ENCODE measurements around the gene OR1B1.
"Not testable (repeated sequence)": the region's sequence is repeated elsewhere in the genome, so short reads cannot be mapped to it uniquely, and the experiment has no call there.

The OR1B1 gene

DNA sequence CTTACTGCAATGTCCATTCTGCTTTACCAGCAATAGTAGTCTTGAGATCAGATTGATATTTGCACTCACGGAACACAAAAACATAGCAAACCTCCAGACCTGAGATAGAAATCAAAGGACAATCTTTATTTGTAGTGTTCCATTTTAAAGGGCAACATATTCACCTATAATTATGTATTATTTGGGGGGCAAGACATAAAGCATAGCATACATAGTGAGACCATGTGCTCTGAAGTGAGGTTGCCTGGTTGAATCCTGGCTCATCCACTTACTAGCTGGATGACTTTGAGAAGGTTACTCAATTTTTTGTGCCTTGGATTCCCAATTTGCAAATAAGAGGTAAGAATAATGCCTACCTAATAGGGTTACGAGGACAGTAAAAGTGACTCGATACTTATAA is at the start of gene OR1B1:
TSS of gene OR1B1 (minus strand) at position 101 of the 400 bp plus-strand sequence.
- no peak for DNase-seq

DNA sequence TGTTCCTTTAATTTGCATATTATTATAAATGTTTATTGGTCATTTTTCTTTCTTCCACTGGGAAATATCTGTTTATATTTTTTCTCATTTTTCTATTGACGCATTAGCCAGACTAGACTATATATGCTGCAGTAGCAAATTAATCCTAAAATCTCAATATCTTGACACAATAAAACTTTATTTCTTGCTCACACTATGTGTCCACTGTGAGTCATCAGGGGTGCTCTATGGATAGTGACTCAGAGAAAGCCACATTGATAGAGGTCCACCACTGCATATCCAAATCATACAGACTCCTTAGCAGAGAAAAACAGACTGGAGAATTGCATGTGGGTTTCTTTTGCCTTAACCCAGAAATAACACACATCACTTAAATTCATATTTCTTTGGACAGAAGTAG is 38.3 kb upstream of the OR1B1 start:
- DNase-seq = no peak

DNA sequence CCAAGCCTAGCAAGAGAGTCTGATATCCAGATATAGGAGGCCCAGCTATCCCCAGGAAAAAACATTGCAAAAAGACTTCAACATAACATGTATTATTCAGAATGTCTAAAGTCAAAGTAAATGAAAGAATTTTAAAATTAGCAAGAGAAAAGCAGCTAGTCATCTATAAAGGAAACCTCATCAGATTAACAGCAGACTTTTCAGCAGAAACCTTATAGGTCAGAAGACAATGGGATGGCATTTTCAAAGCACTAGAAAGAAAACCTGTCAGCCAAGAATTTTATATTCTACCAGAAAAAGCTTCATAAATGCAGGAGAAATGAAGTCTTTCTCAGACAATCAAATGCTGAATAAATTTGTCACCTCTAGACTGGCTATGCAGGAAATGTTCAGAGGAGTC is 27.4 kb upstream of the OR1B1 start:
- DNase-seq = no peak

DNA sequence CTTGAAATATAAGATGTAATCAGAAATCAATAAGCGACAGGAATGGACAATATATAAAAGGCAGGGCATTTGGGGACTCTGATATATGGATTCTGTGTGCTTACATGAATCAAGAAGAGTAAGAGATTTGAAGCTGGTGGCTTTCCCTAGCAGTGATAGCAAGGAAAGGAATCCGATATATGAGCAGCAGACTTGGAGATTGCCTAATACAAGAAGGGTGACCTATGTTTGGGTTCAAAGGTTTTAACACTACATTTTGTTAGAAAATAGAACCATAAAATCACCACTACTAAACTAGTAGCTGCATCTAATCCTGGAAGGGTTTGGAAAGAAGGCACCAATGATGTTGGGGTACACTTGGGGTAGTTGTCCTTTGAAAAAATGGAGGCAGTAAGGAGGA is 15.1 kb upstream of the OR1B1 start:
- no peak for DNase-seq

DNA sequence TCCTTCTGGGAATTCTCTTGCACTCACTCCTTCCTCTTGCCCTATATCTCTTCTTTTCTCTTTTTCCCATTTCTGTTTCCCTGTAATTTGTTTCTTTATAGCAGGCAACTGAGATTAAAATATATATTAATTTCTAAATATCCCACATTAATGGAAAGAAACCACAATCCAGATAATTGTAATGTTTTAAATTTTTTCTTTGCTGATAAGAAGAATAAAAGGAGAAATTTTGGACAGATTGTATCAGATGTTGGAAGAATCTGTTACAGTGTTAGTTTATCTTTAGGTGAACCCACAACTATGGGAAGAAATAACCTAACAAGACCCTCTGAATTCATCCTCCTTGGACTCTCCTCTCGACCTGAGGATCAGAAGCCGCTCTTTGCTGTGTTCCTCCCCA is 4.0 kb upstream of the OR1B1 start, which contains the start of gene OR1L1:
TSS of gene OR1L1 (plus strand) at position 301 of the 400 bp plus-strand sequence. CDS start at position 301, 0 bp downstream.
- DNase-seq = no peak

DNA sequence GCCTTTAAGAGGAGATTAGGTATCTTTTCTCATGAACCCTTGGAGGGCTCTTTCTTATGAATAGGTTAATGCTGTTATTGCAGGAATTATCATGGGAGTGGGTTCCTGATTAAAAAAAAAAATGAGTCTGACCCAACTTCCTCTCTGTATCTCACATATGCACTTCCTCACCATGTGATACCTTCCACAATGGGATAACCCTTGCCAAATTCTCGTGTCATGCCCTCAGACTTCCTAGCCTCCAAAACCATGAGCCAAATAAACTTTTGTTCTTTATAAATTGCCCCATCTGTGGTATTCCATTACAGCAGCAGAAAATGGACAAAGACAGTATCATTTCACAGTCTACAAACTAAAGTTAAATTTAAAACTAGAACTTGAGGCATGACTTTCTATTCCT is 1.0 kb downstream of the OR1B1 start:
- no peak for DNase-seq

DNA sequence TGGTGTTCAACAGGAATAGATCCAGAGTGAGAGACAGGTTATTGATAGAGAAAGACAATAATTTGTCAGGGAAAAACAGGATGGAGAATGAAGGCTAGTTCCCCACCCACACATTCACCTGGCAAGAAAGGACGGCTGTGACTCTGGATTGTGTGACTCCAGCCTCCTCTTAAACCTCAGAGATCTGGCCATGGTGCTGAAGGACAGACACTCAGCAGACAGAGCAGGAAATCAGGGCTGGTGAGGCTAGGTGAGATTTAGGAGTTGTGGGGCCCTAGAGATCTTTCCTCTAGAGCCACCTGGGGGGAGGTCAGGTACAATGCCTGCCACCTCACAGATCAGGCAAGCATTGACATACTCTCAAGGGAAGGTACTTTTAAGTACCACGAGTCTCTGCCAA is 15.2 kb downstream of the OR1B1 start:
- no peak for DNase-seq

DNA sequence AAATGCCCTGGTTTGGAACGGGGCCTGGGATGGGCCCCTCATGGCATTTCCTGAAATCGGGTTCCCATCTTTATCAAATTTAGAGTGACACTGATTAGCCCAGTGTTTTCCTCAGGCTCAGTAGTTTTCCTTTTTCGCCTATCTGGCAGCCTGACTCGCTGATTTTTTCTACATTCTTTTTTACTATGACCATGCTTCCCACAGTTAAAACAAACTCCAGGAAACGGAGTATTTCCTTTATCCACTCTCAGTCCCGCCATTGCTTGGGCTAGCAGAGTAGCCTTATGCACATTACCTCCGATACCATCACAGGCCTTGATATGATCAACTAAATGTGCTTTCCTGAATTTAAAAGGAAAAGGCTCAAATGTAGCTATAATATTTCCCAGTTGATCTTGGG is 37.4 kb downstream of the OR1B1 start:
- no peak for DNase-seq

DNA sequence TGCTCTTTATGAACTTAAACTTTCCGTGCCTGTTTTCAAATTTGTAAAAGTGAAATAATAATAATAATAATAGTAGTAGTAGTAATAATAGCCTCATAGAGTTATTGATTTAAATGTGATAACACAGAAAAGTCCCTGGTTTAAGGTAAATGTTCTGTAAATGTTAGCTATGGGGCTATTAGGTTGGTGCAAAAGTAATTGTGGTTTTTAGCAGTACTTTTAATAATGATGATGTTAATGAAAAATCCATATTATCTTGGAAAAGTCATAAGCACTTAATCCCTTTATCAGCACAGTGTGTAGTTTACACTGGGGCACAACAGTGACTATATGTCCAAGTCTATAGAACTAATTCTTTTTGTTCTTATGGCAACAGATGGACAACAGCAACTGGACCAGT is 43.1 kb downstream of the OR1B1 start, which contains the start of gene OR1Q1:
TSS of gene OR1Q1 (plus strand) at position 377 of the 400 bp plus-strand sequence. CDS start at position 377, 0 bp downstream.
- no peak for DNase-seq

DNA sequence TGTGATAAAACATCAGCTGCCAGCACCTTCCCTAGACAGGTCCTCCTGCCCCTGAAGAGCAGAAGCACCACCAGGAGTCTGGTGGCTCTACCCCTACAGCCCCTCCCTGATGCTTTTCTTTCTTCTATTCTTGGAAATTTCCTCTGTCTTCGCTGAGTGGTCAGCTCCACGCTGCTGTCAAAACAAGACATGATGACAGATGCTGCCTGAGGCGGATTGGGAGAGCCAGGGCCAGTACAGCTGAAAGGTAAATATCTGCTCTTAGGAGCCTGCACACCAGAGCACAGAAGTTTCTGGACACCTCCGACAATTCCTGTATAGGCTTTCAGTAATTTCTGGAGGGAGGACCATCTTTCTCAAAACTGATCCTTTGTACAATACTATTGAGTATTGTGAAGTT is 47.6 kb downstream of the OR1B1 start:
- DNase-seq = no peak

DNA sequence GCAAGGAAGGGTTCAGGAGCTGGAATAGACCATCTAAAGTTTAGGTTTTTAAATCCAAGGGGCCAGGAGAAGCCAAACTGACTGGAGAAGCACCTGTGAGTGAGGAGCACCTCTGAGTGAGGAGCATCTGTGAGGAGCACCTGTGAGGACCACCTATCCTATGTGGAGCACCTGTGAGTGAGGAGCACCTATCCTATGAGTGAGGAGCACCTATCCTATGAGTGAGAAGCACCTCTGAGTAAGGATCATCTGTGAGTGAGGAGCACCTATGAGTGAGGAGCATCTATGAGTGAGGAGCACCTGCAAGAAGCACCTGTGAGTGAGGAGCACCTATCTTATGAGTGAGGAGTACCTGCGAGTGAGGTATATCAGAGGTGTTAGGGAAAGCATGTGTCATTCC is 50.8 kb downstream of the OR1B1 start:
- no peak for DNase-seq

DNA sequence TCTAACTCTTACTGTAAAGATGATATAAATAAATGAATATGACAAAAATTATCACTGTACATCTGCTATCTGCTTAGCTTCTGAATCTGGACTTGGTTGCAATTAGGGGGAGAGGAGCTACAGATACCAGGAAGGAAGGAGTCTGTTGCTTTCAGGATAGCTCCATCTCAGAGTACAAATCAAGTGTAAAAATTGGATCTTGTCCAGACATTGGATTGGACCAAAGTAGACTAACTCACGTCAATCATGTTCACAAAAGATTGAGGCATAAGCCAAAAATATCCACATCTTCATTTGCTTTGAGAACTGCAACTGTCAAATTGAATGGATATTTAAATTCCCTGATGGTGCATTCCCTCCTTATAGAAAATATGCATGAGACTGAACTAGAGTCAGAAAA is 51.7 kb downstream of the OR1B1 start:
- no peak for DNase-seq

DNA sequence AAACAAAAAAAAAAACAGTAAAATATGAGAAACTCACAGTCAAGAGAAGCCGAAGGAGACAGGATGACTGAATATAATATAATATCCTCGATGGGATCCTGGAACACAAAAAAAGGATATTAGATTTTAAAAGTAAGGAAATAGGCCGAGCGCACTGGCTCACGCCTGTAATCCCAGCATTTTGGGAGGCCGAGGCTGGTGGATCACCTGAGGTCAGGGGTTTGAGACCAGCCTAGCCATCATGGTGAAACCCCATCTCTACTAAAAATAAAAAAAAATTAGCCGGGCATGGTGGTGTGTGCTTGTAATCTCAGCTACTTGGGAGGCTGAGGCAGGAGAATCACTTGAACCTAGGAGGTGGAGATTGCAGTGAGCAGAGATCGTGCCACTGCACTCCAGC is 74.1 kb downstream of the OR1B1 start, which contains the start of gene OR1L8:
TSS of gene OR1L8 (minus strand) at position 101 of the 400 bp plus-strand sequence. CDS start 14,907 bp downstream, outside the sequence.
- DNase-seq = not testable (repeated sequence)

DNA sequence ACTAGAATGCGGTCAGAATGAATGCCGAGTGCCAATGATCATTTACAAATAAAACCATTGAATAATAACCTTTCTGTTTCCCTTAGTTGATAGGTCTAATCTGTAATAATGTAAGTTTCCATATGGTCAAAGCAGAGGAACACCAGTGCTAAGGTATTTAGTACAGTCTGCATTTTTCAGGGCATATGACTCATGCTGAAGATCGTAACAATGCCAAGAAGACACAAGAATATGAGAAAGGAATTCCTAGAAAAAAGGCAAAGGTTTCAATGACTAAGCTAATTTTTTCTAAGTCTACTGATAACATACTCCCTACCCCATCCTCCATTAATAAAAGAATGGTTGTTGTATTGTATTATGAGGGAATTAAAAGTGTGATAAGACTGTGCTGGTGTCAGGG is 77.1 kb downstream of the OR1B1 start:
- DNase-seq = no peak

DNA sequence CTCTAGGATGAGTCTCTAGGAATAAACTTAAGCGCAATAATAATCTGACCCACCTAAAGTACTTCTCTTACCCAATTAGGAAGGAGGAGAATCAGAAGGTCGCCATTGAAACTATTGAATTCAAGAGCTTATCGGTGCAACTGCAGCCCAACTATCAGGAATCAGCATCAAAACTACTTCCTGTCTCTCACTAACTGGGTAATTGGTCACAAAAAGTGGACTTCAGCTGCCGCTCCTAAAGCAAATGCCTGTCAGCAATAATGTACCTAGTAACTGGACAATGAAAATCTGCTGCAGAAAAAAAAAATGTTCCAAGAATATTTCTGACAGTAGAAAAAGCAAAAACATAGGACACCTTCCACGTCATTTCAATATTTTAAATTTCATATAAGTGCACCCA is 77.6 kb downstream of the OR1B1 start:
- no peak for DNase-seq

Measured in NCI-H2171 (cell line).